Measurements from ENCODE around the gene KLRF1.

The KLRF1 gene

DNA sequence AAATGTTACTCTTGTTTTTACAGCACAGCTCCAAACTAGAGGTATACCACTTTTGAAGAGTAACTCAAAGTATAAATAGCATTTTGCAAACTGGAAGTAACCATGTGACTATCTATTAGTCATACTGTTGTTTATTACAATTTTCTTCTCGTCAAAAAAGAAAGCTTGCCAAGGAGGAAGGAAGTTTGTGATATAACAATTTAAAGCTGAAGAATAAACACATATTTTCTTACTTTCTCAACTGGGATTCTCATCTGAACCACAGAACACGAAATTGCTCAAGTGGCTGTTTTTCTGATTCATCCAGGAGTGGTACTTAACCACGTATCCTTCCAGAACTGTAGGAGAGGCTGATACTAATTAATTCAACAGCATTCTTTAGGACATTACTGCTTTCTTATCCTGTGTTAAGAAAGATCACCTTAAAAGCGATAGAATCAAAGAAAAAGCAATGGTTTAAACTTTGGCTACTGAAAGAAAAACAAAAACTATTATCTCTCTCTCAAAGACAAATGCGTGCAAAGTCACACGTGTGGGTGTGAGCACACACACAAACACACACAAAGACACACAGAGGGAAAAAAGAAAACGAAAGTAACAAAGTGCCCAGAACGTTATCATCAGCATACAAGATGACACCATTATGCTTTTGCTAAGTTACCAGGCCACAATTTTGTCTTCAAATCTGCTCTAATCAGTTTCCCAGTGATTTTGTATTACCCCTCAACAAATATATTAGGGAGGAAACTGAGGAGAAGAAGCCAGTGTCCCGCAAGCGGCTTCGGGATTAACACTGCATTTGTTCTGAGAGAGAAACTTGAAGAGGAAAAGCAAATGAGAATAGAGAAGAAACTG is 42.3 kb downstream of the KLRF1 start, which contains the start of gene CLEC2B:
TSS of gene CLEC2B (minus strand) at position 48 of the 855 bp plus-strand sequence.
- no peak within 1 kb of the TSS for H4K91ac ChIP-seq (ENCODE audit: low read length)
- no peaks in the 10 kb centered on the region for H3K27me3 ChIP-seq (ENCODE audit: control insufficient read depth in 1 of 2, insufficient read depth in 1 of 2, low read length in 2 of 2)
- H2AFZ ChIP-seq (ENCODE audit: low read depth, low read length), result no peak within 1 kb of the TSS

DNA sequence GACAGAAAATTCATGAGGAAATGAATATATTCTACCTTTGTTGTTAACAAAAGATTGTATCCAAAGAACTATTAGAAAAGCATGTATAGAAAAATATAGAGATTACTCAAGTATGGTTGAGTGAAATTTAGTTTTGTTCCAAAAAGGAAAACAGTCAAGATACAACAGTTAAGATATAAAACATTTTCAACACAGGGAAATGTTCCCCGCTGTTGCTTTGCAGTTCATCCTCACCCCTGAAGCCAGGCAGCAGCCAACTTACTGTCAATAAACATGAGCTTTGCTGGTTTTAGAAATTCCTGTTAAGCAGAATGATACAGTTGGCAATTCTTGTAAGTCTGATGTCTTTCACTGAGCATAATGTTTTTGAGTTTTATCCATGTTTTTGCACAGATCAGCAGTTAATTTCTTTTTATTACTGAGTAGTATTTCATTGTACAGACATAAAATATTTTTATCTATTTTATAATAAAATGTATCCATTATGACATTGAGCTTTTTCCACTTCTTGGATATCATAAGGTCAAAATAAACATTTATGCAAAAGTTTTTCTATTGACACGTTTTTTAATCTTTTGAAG is 43.1 kb downstream of the KLRF1 start:
- no peak overlapping the region for H3K18ac ChIP-seq (ENCODE audit: low read depth in 1 of 2, low read length in 2 of 2)
- H3K9me3 ChIP-seq (ENCODE audit: control insufficient read depth, low read length), result no peaks in the 10 kb centered on the region
- H2BK12ac ChIP-seq (ENCODE audit: low read length in 2 of 2), result no peak overlapping the region
- peak; percentile 20 for DNase-seq
- no peak overlapping the region for H3K4ac ChIP-seq (ENCODE audit: low read depth in 1 of 2, low read length in 2 of 2)
- no peak overlapping the region for H3K27ac ChIP-seq (ENCODE audit: low read length, poor library complexity, severe bottlenecking)
- H4K91ac ChIP-seq (ENCODE audit: low read length), result no peak overlapping the region
- H3K14ac ChIP-seq (ENCODE audit: low read length in 2 of 2), result no peak overlapping the region
- no peak overlapping the region for H2AFZ ChIP-seq (ENCODE audit: low read depth, low read length)
- H2BK15ac ChIP-seq (ENCODE audit: low read depth, poor library complexity, severe bottlenecking), result no peak overlapping the region
- H2BK5ac ChIP-seq (ENCODE audit: low read depth, low read length, poor library complexity, severe bottlenecking), result no peak overlapping the region
- no peaks in the 10 kb centered on the region for H3K36me3 ChIP-seq (ENCODE audit: control insufficient read depth in 1 of 2, insufficient read depth in 2 of 2, low read depth in 1 of 2, low read length in 2 of 2)
- no peak overlapping the region for H2AK5ac ChIP-seq (ENCODE audit: low read length, severe bottlenecking)
- no peaks in the 10 kb centered on the region for H3K27me3 ChIP-seq (ENCODE audit: control insufficient read depth in 1 of 2, insufficient read depth in 1 of 2, low read length in 2 of 2)
- no peak overlapping the region for H2BK120ac ChIP-seq (ENCODE audit: low read depth, low read length)
- H3K4me1 ChIP-seq (ENCODE audit: control insufficient read depth, insufficient read depth, low read depth, low read length), result no peaks in the 10 kb centered on the region
- H3K4me3 ChIP-seq (ENCODE audit: insufficient read depth in 1 of 2, low read depth in 1 of 2, low read length in 2 of 2), result peak overlapping the region in 1 of 2 experiments; percentile 85
- peak overlapping the region; percentile 95 for H3K9ac ChIP-seq (ENCODE audit: low read length)
- H3K79me1 ChIP-seq (replicated peaks; ENCODE audit: low read length, poor library complexity, severe bottlenecking), result no peaks in the 10 kb centered on the region
- H3K23ac ChIP-seq (ENCODE audit: low read length in 2 of 2), result no peak overlapping the region
- no peak overlapping the region for H3K4me2 ChIP-seq (ENCODE audit: low read length, poor library complexity, severe bottlenecking)
- WGBS, result no CpG with 5 or more reads among the region's 2 CpGs
- H4K8ac ChIP-seq (ENCODE audit: low read length), result peak overlapping the region; percentile 60

More for the DNA sequence above, 42.3 kb downstream of the KLRF1 start, which contains the start of gene CLEC2B:
- Histone ChIP-seq H3K4ac (ENCODE audit: low read depth in 1 of 2, low read length in 2 of 2) (peak within 1 kb of the TSS; percentile 24 to 28), H3K9me3 (ENCODE audit: control insufficient read depth, low read length) (no peaks in the 10 kb centered on the region), H2BK12ac (ENCODE audit: low read length in 2 of 2) (no peak within 1 kb of the TSS), H2BK120ac (ENCODE audit: low read depth, low read length) (peak within 1 kb of the TSS; percentile 56), H3K36me3 (ENCODE audit: control insufficient read depth in 1 of 2, insufficient read depth in 2 of 2, low read depth in 1 of 2, low read length in 2 of 2) (no peaks in the 10 kb centered on the region), H4K8ac (ENCODE audit: low read length) (no peak within 1 kb of the TSS), H3K23ac (ENCODE audit: low read length in 2 of 2) (no peak within 1 kb of the TSS), H2AK5ac (ENCODE audit: low read length, severe bottlenecking) (no peak within 1 kb of the TSS), H3K18ac (ENCODE audit: low read depth in 1 of 2, low read length in 2 of 2) (peak within 1 kb of the TSS; percentile 8 to 48), H3K79me1 (replicated peaks; ENCODE audit: low read length, poor library complexity, severe bottlenecking) (no peaks in the 10 kb centered on the region), H2BK5ac (ENCODE audit: low read depth, low read length, poor library complexity, severe bottlenecking) (no peak within 1 kb of the TSS), H3K27ac (ENCODE audit: low read length, poor library complexity, severe bottlenecking) (no peak within 1 kb of the TSS), H3K14ac (ENCODE audit: low read length in 2 of 2) (no peak within 1 kb of the TSS), H3K4me3 (ENCODE audit: insufficient read depth in 1 of 2, low read depth in 1 of 2, low read length in 2 of 2) (peak within 1 kb of the TSS in 1 of 2 experiments; percentile 85), H3K9ac (ENCODE audit: low read length) (peak within 1 kb of the TSS; percentile 95), H3K4me1 (ENCODE audit: control insufficient read depth, insufficient read depth, low read depth, low read length) (no peaks in the 10 kb centered on the region), H3K4me2 (ENCODE audit: low read length, poor library complexity, severe bottlenecking) (peak within 1 kb of the TSS; percentile 42), H2BK15ac (ENCODE audit: low read depth, poor library complexity, severe bottlenecking) (no peak within 1 kb of the TSS)
- DNase-seq, result peak; percentile 94
- WGBS, result 35% methylated on average over 8 of the region's 11 CpGs

DNA sequence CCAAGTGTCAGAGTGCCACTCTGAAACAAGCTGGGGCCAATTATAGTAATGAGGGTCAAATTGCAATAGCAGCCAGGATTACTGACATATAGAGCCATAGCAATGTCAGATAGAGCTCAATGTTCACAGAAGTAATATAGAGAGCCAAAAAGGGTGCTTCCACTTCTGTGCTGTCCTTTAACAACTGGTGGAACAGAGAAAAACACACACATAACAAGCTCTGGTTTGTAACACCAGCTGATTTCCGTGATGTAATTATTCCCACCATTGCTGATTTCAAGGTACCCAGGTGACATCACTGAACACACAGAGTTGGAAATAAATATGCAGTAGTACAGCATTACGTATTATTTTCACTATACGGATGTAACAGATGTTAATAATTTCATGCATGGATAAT is 44.9 kb downstream of the KLRF1 start:
- Histone ChIP-seq H2BK12ac (ENCODE audit: low read length in 2 of 2) (no peak overlapping the region), H3K4me3 (ENCODE audit: insufficient read depth in 1 of 2, low read depth in 1 of 2, low read length in 2 of 2) (peak overlapping the region in 1 of 2 experiments; percentile 17), H4K91ac (ENCODE audit: low read length) (no peak overlapping the region), H3K23ac (ENCODE audit: low read length in 2 of 2) (no peak overlapping the region), H3K27me3 (ENCODE audit: control insufficient read depth in 1 of 2, insufficient read depth in 1 of 2, low read length in 2 of 2) (no peaks in the 10 kb centered on the region), H2AFZ (ENCODE audit: low read depth, low read length) (no peak overlapping the region), H3K18ac (ENCODE audit: low read depth in 1 of 2, low read length in 2 of 2) (no peak overlapping the region), H3K79me1 (replicated peaks; ENCODE audit: low read length, poor library complexity, severe bottlenecking) (no peaks in the 10 kb centered on the region), H2BK5ac (ENCODE audit: low read depth, low read length, poor library complexity, severe bottlenecking) (no peak overlapping the region), H2AK5ac (ENCODE audit: low read length, severe bottlenecking) (no peak overlapping the region), H3K14ac (ENCODE audit: low read length in 2 of 2) (no peak overlapping the region), H3K36me3 (ENCODE audit: control insufficient read depth in 1 of 2, insufficient read depth in 2 of 2, low read depth in 1 of 2, low read length in 2 of 2) (no peaks in the 10 kb centered on the region), H3K4me2 (ENCODE audit: low read length, poor library complexity, severe bottlenecking) (no peak overlapping the region), H3K4ac (ENCODE audit: low read depth in 1 of 2, low read length in 2 of 2) (no peak overlapping the region), H3K9ac (ENCODE audit: low read length) (peak overlapping the region; percentile 27), H3K9me3 (ENCODE audit: control insufficient read depth, low read length) (no peaks in the 10 kb centered on the region), H4K8ac (ENCODE audit: low read length) (no peak overlapping the region), H3K27ac (ENCODE audit: low read length, poor library complexity, severe bottlenecking) (no peak overlapping the region), H2BK15ac (ENCODE audit: low read depth, poor library complexity, severe bottlenecking) (no peak overlapping the region), H3K4me1 (ENCODE audit: control insufficient read depth, insufficient read depth, low read depth, low read length) (no peaks in the 10 kb centered on the region), H2BK120ac (ENCODE audit: low read depth, low read length) (no peak overlapping the region)
- no peak for DNase-seq
- WGBS, result 100% methylated on average over 1 of the region's 3 CpGs

DNA sequence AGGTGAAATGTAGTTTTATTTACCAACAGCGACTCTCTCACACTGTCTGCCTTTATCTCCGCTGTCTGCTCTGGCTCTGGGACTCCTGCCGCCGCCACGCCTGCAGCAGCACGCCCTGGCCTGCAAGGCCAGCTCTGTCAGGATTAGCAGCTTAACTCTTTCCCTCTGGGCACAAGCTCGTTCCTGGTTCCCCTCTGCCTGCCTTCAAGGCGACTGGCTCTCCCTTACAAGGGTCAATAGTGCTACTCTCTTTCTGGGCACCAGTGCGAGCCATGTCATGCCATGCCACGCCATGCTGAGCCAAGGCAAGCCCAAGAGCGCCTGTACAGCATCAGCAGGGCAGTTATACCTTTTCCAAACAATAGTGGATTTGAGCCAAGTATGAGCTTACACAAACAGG is 45.5 kb downstream of the KLRF1 start:
- Histone ChIP-seq H4K91ac (ENCODE audit: low read length) (peak overlapping the region; percentile 78), H2BK12ac (ENCODE audit: low read length in 2 of 2) (peak overlapping the region; percentile 27 to 82), H3K4me2 (ENCODE audit: low read length, poor library complexity, severe bottlenecking) (no peak overlapping the region), H2BK15ac (ENCODE audit: low read depth, poor library complexity, severe bottlenecking) (no peak overlapping the region), H2BK120ac (ENCODE audit: low read depth, low read length) (no peak overlapping the region), H3K79me1 (replicated peaks; ENCODE audit: low read length, poor library complexity, severe bottlenecking) (no peaks in the 10 kb centered on the region), H3K27me3 (ENCODE audit: control insufficient read depth in 1 of 2, insufficient read depth in 1 of 2, low read length in 2 of 2) (no peaks in the 10 kb centered on the region), H3K14ac (ENCODE audit: low read length in 2 of 2) (no peak overlapping the region), H3K9ac (ENCODE audit: low read length) (peak overlapping the region; percentile 27), H3K9me3 (ENCODE audit: control insufficient read depth, low read length) (no peaks in the 10 kb centered on the region), H3K4ac (ENCODE audit: low read depth in 1 of 2, low read length in 2 of 2) (peak overlapping the region in 1 of 2 experiments; percentile 57), H3K18ac (ENCODE audit: low read depth in 1 of 2, low read length in 2 of 2) (no peak overlapping the region), H3K23ac (ENCODE audit: low read length in 2 of 2) (no peak overlapping the region), H3K27ac (ENCODE audit: low read length, poor library complexity, severe bottlenecking) (no peak overlapping the region), H3K4me3 (ENCODE audit: insufficient read depth in 1 of 2, low read depth in 1 of 2, low read length in 2 of 2) (peak overlapping the region in 1 of 2 experiments; percentile 17), H2AFZ (ENCODE audit: low read depth, low read length) (no peak overlapping the region), H3K4me1 (ENCODE audit: control insufficient read depth, insufficient read depth, low read depth, low read length) (no peaks in the 10 kb centered on the region), H3K36me3 (ENCODE audit: control insufficient read depth in 1 of 2, insufficient read depth in 2 of 2, low read depth in 1 of 2, low read length in 2 of 2) (no peaks in the 10 kb centered on the region), H2AK5ac (ENCODE audit: low read length, severe bottlenecking) (no peak overlapping the region), H2BK5ac (ENCODE audit: low read depth, low read length, poor library complexity, severe bottlenecking) (no peak overlapping the region), H4K8ac (ENCODE audit: low read length) (peak overlapping the region; percentile 84)
- DNase-seq, result no peak
- WGBS, result 71% methylated on average over 10 of the region's 11 CpGs

Data from mesenchymal stem cell (in vitro differentiated cells and primary cell).